GM12878 (cell line): ENCODE measurements around the gene TAS2R46. TPM values are rescaled to one million over a fixed set of nuclear protein-coding genes. Genes with fewer than 3 reads are reported as not detected.

Source experiments
- ATF7 ChIP-seq: fragments of 450-650 bp; IDR thresholded peaks from 2 replicates; pipeline ENCODE4 v1.6.1; 2016; ENCODE audit warnings: low read depth, mild to moderate bottlenecking
- CREB1 ChIP-seq: IDR thresholded peaks from 2 replicates; pipeline ENCODE4 v1.6.1; 2012; ENCODE audit warnings: low read depth, mild to moderate bottlenecking, inconsistent platforms
- CREM ChIP-seq: IDR thresholded peaks from 2 replicates; pipeline ENCODE4 v1.6.1; 2014; ENCODE audit warnings: antibody characterized with exemption, low read depth
- CUX1 ChIP-seq: IDR thresholded peaks from 2 replicates; pipeline ENCODE4 v1.6.1; 2012; ENCODE audit warnings: improper control_type of control experiment, low read depth, low read length; ENCODE audit not compliant: insufficient replicate concordance
- GABPA ChIP-seq: IDR thresholded peaks from 2 replicates; pipeline ENCODE4 v1.6.1; 2014; ENCODE audit warnings: antibody characterized with exemption, low read depth, mild to moderate bottlenecking, inconsistent platforms
- HDAC6 ChIP-seq: fragments of 200-600 bp; sonication (generic); IDR thresholded peaks from one replicate; pipeline ENCODE4 v1.8.0; 2017; ENCODE audit warnings: antibody characterized with exemption; ENCODE audit not compliant: unreplicated experiment
- JUNB ChIP-seq: IDR thresholded peaks from 2 replicates; pipeline ENCODE4 v1.6.1; 2016; ENCODE audit warnings: antibody characterized with exemption, mild to moderate bottlenecking
- MTA2 ChIP-seq: fragments of 450-650 bp; IDR thresholded peaks from 2 replicates; pipeline ENCODE4 v1.6.1; 2016; ENCODE audit warnings: low read depth, mild to moderate bottlenecking, moderate library complexity
- NR2F1 ChIP-seq: fragments of 450-650 bp; conservative IDR thresholded peaks from 2 replicates; pipeline ENCODE4 v1.6.1; 2017; ENCODE audit warnings: mild to moderate bottlenecking
- POU2F2 ChIP-seq: IDR thresholded peaks from 3 replicates; pipeline ENCODE4 v1.6.1; 2011; ENCODE audit warnings: low read depth, mild to moderate bottlenecking, low read length, borderline replicate concordance
- RUNX3 ChIP-seq: IDR thresholded peaks from 2 replicates; pipeline ENCODE4 v1.6.1; 2012; ENCODE audit warnings: low read length, inconsistent platforms
- TBL1XR1 ChIP-seq: IDR thresholded peaks from 2 replicates; pipeline ENCODE4 v1.6.1; 2012; ENCODE audit warnings: low read depth, low read length, improper control_type of control experiment
- polyA plus RNA-seq, 11 experiments: library from polyadenylated mRNA; depleted of rRNA in 4 of 11; unstranded in 6 of 11; stranded (reverse) in 5 of 11; fragments of >200 nt; fragmentation: Nextera tagmentation in 4 of 11; fragmentation: Illumina TruSeq in 1 of 11; extraction: Ambion mirVana in 4 of 11; extraction: Trizol in 1 of 11; gene quantifications; 1 replicate in 1 of 11; 2 replicates in 10 of 11; pipeline versions ENCODE4 v1.2.1 to v1.2.3, GENCODE V29; 2011 to 2016; ENCODE audit warnings: inconsistent platforms in 2 of 11, missing spikeins in 2 of 11, low read depth in 1 of 11
- total RNA-seq, 4 experiments: library from RNA; depleted of rRNA in 3 of 4; stranded (reverse); fragments of >200 nt in 3 of 4; fragmentation: Illumina TruSeq in 1 of 4; extraction: Trizol in 1 of 4; gene quantifications; 2 replicates each; pipeline versions ENCODE4 v1.2.1 to v1.2.3, GENCODE V29; 2013 to 2021

Gene TAS2R46
- total and polyA plus RNA-seq, 10 of the 15 experiments (the other 5 are each of a cell fraction or from before 2014, with no cell fraction given), result 0.07 to 3.8 (median 0.55) TPM; not detected in 2

GRCh38 chr12:11085419-11085818 is 23.3 kb upstream of the TAS2R46 start (continued):
- TF ChIP-seq CUX1, result no peak
- peak; percentile 65 for TF ChIP-seq JUNB
- 0 out of 2 replicates have a peak, but pooled peaks have one; percentile 52 for TF ChIP-seq NR2F1
- 0 out of 2 replicates have a peak, but pooled peaks have one; percentile 30 for TF ChIP-seq CREB1
- no peak for TF ChIP-seq TBL1XR1
- TF ChIP-seq POU2F2, result peak; percentile 24; the same call in 1 of the 3 replicates
- peak; percentile 56 for TF ChIP-seq MTA2
- TF ChIP-seq ATF7, result peak; percentile 88
- peak; percentile 19; the same call in 1 of the 2 replicates for TF ChIP-seq RUNX3
- TF ChIP-seq GABPA, result peak; percentile 24; the same call in 1 of the 2 replicates
- TF ChIP-seq CREM, result peak; percentile 27; the same call in 1 of the 2 replicates
- no peak for TF ChIP-seq HDAC6
